H9 (cell line): ENCODE measurements around the gene GMCL1. TPM values are rescaled to one million over a fixed set of nuclear protein-coding genes. Genes with fewer than 3 reads are reported as not detected.

Experiments
- DNase-seq: peaks from one replicate; pipeline ENCODE4 v3.0.0-alpha.2; 2017
- H2AFZ ChIP-seq: one replicate; pipeline ENCODE4 v1.6.1; 2013; ENCODE audit warnings: mild to moderate bottlenecking, low read length, control low read depth, moderate library complexity
- H2AK5ac ChIP-seq: 2 replicates; pipeline ENCODE4 v1.6.1; 2013; ENCODE audit warnings: low read length, control low read depth, mixed read lengths; ENCODE audit not compliant: insufficient read length
- H2BK120ac ChIP-seq: one replicate; pipeline ENCODE4 v1.6.1; 2013; ENCODE audit warnings: low read depth, mild to moderate bottlenecking, low read length, control low read depth, inconsistent platforms; ENCODE audit not compliant: poor library complexity, severe bottlenecking
- H2BK12ac ChIP-seq: 2 replicates; pipeline ENCODE4 v1.6.1; 2013; ENCODE audit warnings: low read length, control low read depth, mixed read lengths, low read depth; ENCODE audit not compliant: insufficient read length
- H2BK15ac ChIP-seq: 2 replicates; pipeline ENCODE4 v1.6.1; 2013; ENCODE audit warnings: low read depth, low read length, control low read depth
- H2BK20ac ChIP-seq: one replicate; pipeline ENCODE4 v1.6.1; 2013; ENCODE audit warnings: low read depth, mild to moderate bottlenecking, low read length, control low read depth, inconsistent platforms; ENCODE audit not compliant: poor library complexity, severe bottlenecking
- H2BK5ac ChIP-seq: 2 replicates; pipeline ENCODE4 v1.6.1; 2013; ENCODE audit warnings: low read length, control low read depth, mixed read lengths; ENCODE audit not compliant: insufficient read length
- H3K14ac ChIP-seq: 2 replicates; pipeline ENCODE4 v1.6.1; 2013; ENCODE audit warnings: low read length, control low read depth; ENCODE audit not compliant: insufficient read depth
- H3K18ac ChIP-seq: 2 replicates; pipeline ENCODE4 v1.6.1; 2013; ENCODE audit warnings: low read depth, mild to moderate bottlenecking, mixed read lengths, low read length, control low read depth; ENCODE audit not compliant: insufficient read length
- H3K23ac ChIP-seq: 2 replicates; pipeline ENCODE4 v1.6.1; 2013; ENCODE audit warnings: low read length, control low read depth, mixed read lengths, low read depth; ENCODE audit not compliant: insufficient read length
- H3K23me2 ChIP-seq: 2 replicates; pipeline ENCODE4 v1.6.1; 2013; ENCODE audit warnings: low read depth, mild to moderate bottlenecking, mixed read lengths, low read length, control low read depth; ENCODE audit not compliant: insufficient read length, poor library complexity, severe bottlenecking
- H3K27ac ChIP-seq: 2 replicates; pipeline ENCODE4 v1.5.1; 2013; ENCODE audit warnings: low read length, control low read depth, mixed read lengths, low read depth; ENCODE audit not compliant: insufficient read length
- H3K27me3 ChIP-seq: 2 replicates; pipeline ENCODE4 v1.6.1; 2013; ENCODE audit warnings: low read length, control low read depth, inconsistent platforms; ENCODE audit not compliant: insufficient read depth
- H3K4ac ChIP-seq: 2 replicates; pipeline ENCODE4 v1.6.1; 2013; ENCODE audit warnings: low read depth, mild to moderate bottlenecking, control low read depth, inconsistent platforms, low read length, moderate library complexity
- H3K4me1 ChIP-seq: 2 replicates; pipeline ENCODE4 v1.6.1; 2013; ENCODE audit warnings: low read length, control low read depth, inconsistent platforms; ENCODE audit not compliant: insufficient read depth
- H3K4me2 ChIP-seq: 2 replicates; pipeline ENCODE4 v1.6.1; 2013; ENCODE audit warnings: low read length, control low read depth, mixed read lengths; ENCODE audit not compliant: insufficient read length, insufficient read depth
- H3K56ac ChIP-seq: 2 replicates; pipeline ENCODE4 v1.6.1; 2013; ENCODE audit warnings: low read depth, mild to moderate bottlenecking, mixed read lengths, low read length, control low read depth; ENCODE audit not compliant: insufficient read length
- H3K79me1 ChIP-seq: 2 replicates; pipeline ENCODE4 v1.6.1; 2013; ENCODE audit warnings: low read depth, mild to moderate bottlenecking, moderate library complexity, low read length, control low read depth, inconsistent platforms; ENCODE audit not compliant: insufficient read depth, poor library complexity, severe bottlenecking
- H3K79me2 ChIP-seq: 2 replicates; pipeline ENCODE4 v1.6.1; 2013; ENCODE audit warnings: low read length, control low read depth, inconsistent platforms; ENCODE audit not compliant: insufficient read depth
- H3K9ac ChIP-seq: 2 replicates; pipeline ENCODE4 v1.6.1; 2013; ENCODE audit warnings: low read length, control low read depth, mixed read lengths; ENCODE audit not compliant: insufficient read length; ENCODE audit errors: extremely low read depth
- H3K9me3 ChIP-seq: one replicate; pipeline ENCODE4 v1.6.1; 2013; ENCODE audit warnings: low read depth, low read length, inconsistent platforms; ENCODE audit not compliant: control insufficient read depth
- H3T11ph ChIP-seq: one replicate; pipeline ENCODE4 v1.6.1; 2013; ENCODE audit warnings: mild to moderate bottlenecking, low read length, control low read depth, inconsistent platforms
- H4K20me1 ChIP-seq: one replicate; pipeline ENCODE4 v1.6.1; 2013; ENCODE audit not compliant: control insufficient read depth, insufficient read length, insufficient read depth
- H4K5ac ChIP-seq: 2 replicates; pipeline ENCODE4 v1.6.1; 2013; ENCODE audit warnings: low read depth, mild to moderate bottlenecking, mixed read lengths, low read length, control low read depth; ENCODE audit not compliant: insufficient read length
- H4K8ac ChIP-seq: replicated peaks from 2 replicates; pipeline ENCODE4 v1.6.1; 2013; ENCODE audit warnings: low read length, control low read depth, mixed read lengths, low read depth; ENCODE audit not compliant: insufficient read length
- H4K91ac ChIP-seq: 2 replicates; pipeline ENCODE4 v1.6.1; 2013; ENCODE audit warnings: low read depth, mild to moderate bottlenecking, moderate library complexity, mixed read lengths, low read length, control low read depth; ENCODE audit not compliant: insufficient read length
- H3K27ac Mint-ChIP-seq, 3 experiments: 2 replicates in 2 of 3; 3 replicates in 1 of 3; pipeline ENCODE4 v1.8.0; 2020 to 2021; ENCODE audit warnings: mixed read lengths in 3 of 3, mild to moderate bottlenecking in 1 of 3, moderate library complexity in 1 of 3
- H3K27me3 Mint-ChIP-seq: 2 replicates; pipeline ENCODE4 v1.8.0; 2021; ENCODE audit warnings: low read depth, mild to moderate bottlenecking, moderate library complexity, mixed read lengths
- H3K36me3 Mint-ChIP-seq, 3 experiments: 2 replicates in 2 of 3; 3 replicates in 1 of 3; pipeline ENCODE4 v1.8.0; 2020 to 2021; ENCODE audit warnings: low read depth in 3 of 3, mixed read lengths in 3 of 3; ENCODE audit not compliant: insufficient read depth in 1 of 3
- H3K4me1 Mint-ChIP-seq, 2 experiments: 2 replicates each; pipeline ENCODE4 v1.8.0; 2020; ENCODE audit warnings: mixed read lengths in 2 of 2
- H3K4me3 Mint-ChIP-seq, 2 experiments: 2 replicates in 1 of 2; 3 replicates in 1 of 2; pipeline ENCODE4 v1.8.0; 2020 to 2021; ENCODE audit warnings: mild to moderate bottlenecking in 2 of 2, mixed read lengths in 2 of 2, moderate library complexity in 1 of 2
- H3K9me3 Mint-ChIP-seq, 2 experiments: 2 replicates in 1 of 2; 3 replicates in 1 of 2; pipeline ENCODE4 v1.8.0; 2020; ENCODE audit warnings: mild to moderate bottlenecking in 2 of 2, mixed read lengths in 2 of 2, moderate library complexity in 1 of 2
- CTCF ChIP-seq: fragments of 200-600 bp; sonication (generic); conservative IDR thresholded peaks from 3 replicates; pipeline ENCODE4 v1.8.0; 2021; ENCODE audit warnings: antibody characterized with exemption, mild to moderate bottlenecking
- total RNA-seq: library from RNA; stranded (reverse); gene quantifications from 2 replicates; pipeline ENCODE4 v1.2.1, GENCODE V29; 2021

Gene GMCL1
- total RNA-seq, 1 experiment from 2014 or later: 18.6 TPM

GRCh38 chr2:69889302-69889701 is 59.8 kb downstream of the GMCL1 start:
- Histone ChIP-seq H3K79me2 (no peaks in the 10 kb centered on the region), H3K79me1 (no peaks in the 10 kb centered on the region), H3K4me1 (no peaks in the 10 kb centered on the region), H2AK5ac (no peak overlapping the region), H4K8ac (no peak overlapping the region), H3K23me2 (no peaks in the 10 kb centered on the region), H2BK20ac (no peak overlapping the region), H2BK120ac (no peak overlapping the region), H3K18ac (no peak overlapping the region), H3K14ac (no peak overlapping the region), H3K4me2 (no peak overlapping the region), H2AFZ (no peak overlapping the region), H3K23ac (no peak overlapping the region), H3K27ac (no peak overlapping the region), H2BK12ac (no peak overlapping the region), H4K5ac (no peak overlapping the region), H3T11ph (no peak overlapping the region), H3K9ac (no peak overlapping the region), H3K27me3 (no peaks in the 10 kb centered on the region; the same call in 1 of the 2 replicates), H4K20me1 (no peaks in the 10 kb centered on the region), H2BK5ac (no peak overlapping the region), H2BK15ac (no peak overlapping the region), H3K4ac (no peak overlapping the region), H3K56ac (no peak overlapping the region), H3K9me3 (no peaks in the 10 kb centered on the region), H4K91ac (no peak overlapping the region)
- H3K27me3 Mint-ChIP-seq: no peaks in the 10 kb centered on the region; the same call in none of the 2 replicates
- H3K4me3 Mint-ChIP-seq: no peak overlapping the region
- no peak for TF ChIP-seq CTCF
- H3K4me1 Mint-ChIP-seq: peaks cover 0 to 6% of the 10 kb centered on the region in 2 experiments; a peak in 3 of 4 replicates
- peaks cover 0 to 2% of the 10 kb centered on the region in 2 experiments; a peak in 2 of 5 replicates for H3K9me3 Mint-ChIP-seq
- H3K27ac Mint-ChIP-seq: no peak overlapping the region
- no peaks in the 10 kb centered on the region for H3K36me3 Mint-ChIP-seq
- no peak for DNase-seq
